Vagina (tissue), 2 donors: Measurements from ENCODE around the gene SMAP1.

Experiments
- POLR2A ChIP-seq, 2 donors: fragments of 450-650 bp; IDR thresholded peaks; one replicate each; pipeline ENCODE4 v1.6.1; 2017; ENCODE audit warnings: antibody characterized with exemption in 2 of 2, mild to moderate bottlenecking in 2 of 2, moderate library complexity in 2 of 2
- POLR2AphosphoS5 ChIP-seq, 2 donors: sonication (generic); formaldehyde crosslinking; IDR thresholded peaks; one replicate each; pipeline ENCODE4 v1.9.0; 2017; ENCODE audit warnings: antibody characterized with exemption in 2 of 2, mild to moderate bottlenecking in 2 of 2, low read depth in 1 of 2; ENCODE audit not compliant: insufficient read depth in 1 of 2

DNA sequence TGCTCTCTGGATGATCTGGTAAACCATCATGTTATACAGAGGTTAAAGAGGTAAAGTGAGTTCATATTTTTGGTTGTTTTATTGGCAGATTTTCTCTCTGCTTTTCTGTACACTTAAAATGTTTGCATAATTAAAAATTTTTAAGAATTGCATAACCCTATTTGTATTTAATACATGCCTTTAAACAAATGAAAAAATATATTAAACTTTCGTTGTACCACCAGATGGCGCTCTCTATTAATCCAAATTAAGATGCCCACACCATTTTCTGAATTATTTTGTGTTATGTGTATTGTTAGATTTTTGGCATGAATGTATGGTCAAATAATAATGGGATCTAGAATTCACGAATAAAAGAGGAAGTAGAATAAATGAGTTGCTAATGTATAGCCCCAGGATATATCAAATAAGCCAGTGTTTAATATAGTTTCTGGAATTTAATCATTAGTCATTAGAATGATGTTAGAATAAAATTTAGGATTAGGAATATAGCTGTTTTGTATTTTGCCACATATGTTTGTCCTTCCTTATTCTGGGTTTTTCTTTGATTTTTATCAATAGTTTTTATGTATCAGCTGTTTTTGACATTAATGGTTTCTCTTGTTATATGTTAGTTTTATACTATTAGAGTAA is 38.9 kb downstream of the SMAP1 start:
- TF ChIP-seq POLR2AphosphoS5 (IDR thresholded peaks at IDR 0.05; ENCODE audit: insufficient read depth in 1 of 2, low read depth in 1 of 2) (no peak), POLR2A (IDR thresholded peaks at IDR 0.05) (no peak)
